Small intestine (tissue), 7 donors: ENCODE results near the gene OR52E1. TPM values are rescaled to one million over a fixed set of nuclear protein-coding genes. Genes with fewer than 3 reads are reported as not detected.

Experiments
- DNase-seq, 2 donors: peaks; one replicate each; pipeline versions ENCODE4 v3.0.0 to v3.0.0-alpha.2; 2013
- FAIRE-seq: peaks from 2 replicates; lab custom pipeline; 2012; peaks lifted over from hg19 to GRCh38; lab: Jason Lieb, UNC
- H3K27ac ChIP-seq, 3 donors: one replicate each; pipeline ENCODE4 v1.5.1; 2013; ENCODE audit warnings: low read length in 2 of 3, mild to moderate bottlenecking in 2 of 3, control low read depth in 1 of 3, inconsistent platforms in 1 of 3, low read depth in 1 of 3, moderate library complexity in 1 of 3
- H3K27me3 ChIP-seq, 3 donors: one replicate each; pipeline ENCODE4 v1.6.1; 2013; ENCODE audit warnings: low read length in 3 of 3, inconsistent platforms in 1 of 3; ENCODE audit not compliant: control insufficient read depth in 3 of 3, insufficient read depth in 3 of 3
- H3K36me3 ChIP-seq, 3 donors: one replicate each; pipeline ENCODE4 v1.6.1; 2013; ENCODE audit warnings: low read length in 3 of 3, inconsistent platforms in 1 of 3, low read depth in 1 of 3, mild to moderate bottlenecking in 1 of 3, moderate library complexity in 1 of 3; ENCODE audit not compliant: control insufficient read depth in 3 of 3, insufficient read depth in 2 of 3
- H3K4me1 ChIP-seq, 3 donors: one replicate each; pipeline ENCODE4 v1.6.1; 2013; ENCODE audit warnings: low read length in 2 of 3, inconsistent platforms in 1 of 3, low read depth in 1 of 3, mild to moderate bottlenecking in 1 of 3, moderate library complexity in 1 of 3; ENCODE audit not compliant: control insufficient read depth in 3 of 3, insufficient read depth in 2 of 3
- H3K4me3 ChIP-seq, 3 donors: one replicate each; pipeline ENCODE4 v1.5.1; 2013; ENCODE audit warnings: low read length in 3 of 3, control low read depth in 1 of 3, inconsistent platforms in 1 of 3, low read depth in 1 of 3, mild to moderate bottlenecking in 1 of 3, moderate library complexity in 1 of 3
- H3K9me3 ChIP-seq, 2 donors: one replicate each; pipeline ENCODE4 v1.6.1; 2013; ENCODE audit warnings: low read depth in 1 of 2, low read length in 1 of 2; ENCODE audit not compliant: control insufficient read depth in 2 of 2, insufficient read depth in 1 of 2
- WGBS, 3 donors: extraction: QIAGEN DNeasy Blood & Tissue Kit; methylation state at CpG; one replicate each; pipeline ENCODE4 v1.1.7; 2013; 5-methylcytosine and 5-hydroxymethylcytosine counted together
- polyA plus RNA-seq, 4 donors: library from polyadenylated mRNA; stranded (reverse) in 3 of 4; unstranded in 1 of 4; fragments of 200-250 nt in 3 of 4; fragments of 120-200 nt in 1 of 4; gene quantifications; one replicate each; pipeline versions ENCODE4 v1.2.1 to v1.2.3, GENCODE V29; 2013
- donor health status: healthy with polysubstance abuse.
- donor health status: control.
- donor health status: control.
- donor health status: Bipolar disorder and iron deficiency.
- donor health status: healthy.

OR52E1 gene
- polyA plus RNA-seq, 4 donors, result not detected

DNA sequence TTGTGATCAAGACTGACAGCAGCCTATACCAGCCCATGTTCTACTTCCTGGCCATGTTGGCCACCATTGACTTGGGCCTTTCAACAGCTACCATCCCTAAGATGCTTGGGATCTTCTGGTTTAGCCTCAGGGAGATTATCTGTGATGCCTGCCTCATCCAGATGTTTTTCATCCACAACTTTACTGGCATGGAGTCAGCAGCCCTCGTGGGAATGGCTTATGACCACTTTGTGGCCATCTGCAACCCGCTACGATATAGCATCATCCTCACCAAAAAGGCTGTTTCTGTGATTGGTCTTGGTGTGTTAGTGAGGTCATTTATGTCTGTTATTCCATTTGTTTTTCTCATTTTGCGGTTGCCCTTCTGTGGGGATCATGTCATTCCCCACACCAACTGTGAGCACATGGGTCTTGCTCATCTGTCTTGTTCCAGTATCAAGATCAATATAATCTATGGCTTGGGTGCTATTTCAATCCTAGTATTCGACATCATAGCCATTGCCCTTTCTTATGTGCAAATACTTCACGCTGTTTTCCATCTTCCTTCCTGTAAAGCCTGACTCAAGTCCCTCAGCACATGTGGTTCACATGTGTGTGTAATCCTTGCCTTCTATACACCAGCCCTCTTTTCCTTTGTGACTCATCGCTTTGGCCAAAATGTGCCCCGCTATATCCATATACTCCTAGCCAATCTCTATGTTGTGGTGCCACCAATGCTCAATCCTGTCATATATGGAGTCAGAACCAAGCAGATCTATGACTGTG is 23.6 kb downstream of the OR52E1 start:
- Histone ChIP-seq H3K36me3 (no peaks in the 10 kb centered on the region), H3K9me3 (no peaks in the 10 kb centered on the region), H3K4me3 (no peak overlapping the region), H3K27ac (no peak overlapping the region), H3K27me3 (no peaks in the 10 kb centered on the region), H3K4me1 (no peaks in the 10 kb centered on the region)
- WGBS, 3 donors, result 81 to 86% (median 81%) methylated on average over 8 of the region's 8 CpGs
- no peak for FAIRE-seq
- no peak for DNase-seq

DNA sequence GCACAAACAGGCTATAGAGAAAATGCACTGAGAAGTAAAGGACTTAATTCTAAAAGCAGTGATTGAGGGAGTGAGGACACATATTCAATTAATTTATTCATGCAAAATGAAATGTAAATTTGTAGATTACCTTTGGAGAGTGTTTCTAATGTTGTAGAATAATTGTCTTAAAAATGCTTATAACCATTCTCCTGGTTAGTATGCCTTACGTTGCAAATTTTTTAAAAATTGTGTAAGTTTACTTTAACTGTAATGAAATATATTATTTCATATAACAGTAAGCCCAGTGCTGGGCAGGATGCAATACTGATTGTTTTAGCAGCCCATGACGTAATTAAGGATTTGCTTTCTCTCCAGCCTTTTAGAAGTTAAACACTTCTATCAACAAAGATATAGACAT is 26.6 kb downstream of the OR52E1 start:
- Histone ChIP-seq H3K4me3 (no peak overlapping the region), H3K27me3 (no peaks in the 10 kb centered on the region), H3K4me1 (no peaks in the 10 kb centered on the region), H3K27ac (no peak overlapping the region), H3K36me3 (no peaks in the 10 kb centered on the region), H3K9me3 (no peaks in the 10 kb centered on the region)
- FAIRE-seq (no peak), DNase-seq (no peak)
- WGBS, 3 donors, result 69 to 77% (median 76%) methylated on average over 2 of the region's 2 CpGs

DNA sequence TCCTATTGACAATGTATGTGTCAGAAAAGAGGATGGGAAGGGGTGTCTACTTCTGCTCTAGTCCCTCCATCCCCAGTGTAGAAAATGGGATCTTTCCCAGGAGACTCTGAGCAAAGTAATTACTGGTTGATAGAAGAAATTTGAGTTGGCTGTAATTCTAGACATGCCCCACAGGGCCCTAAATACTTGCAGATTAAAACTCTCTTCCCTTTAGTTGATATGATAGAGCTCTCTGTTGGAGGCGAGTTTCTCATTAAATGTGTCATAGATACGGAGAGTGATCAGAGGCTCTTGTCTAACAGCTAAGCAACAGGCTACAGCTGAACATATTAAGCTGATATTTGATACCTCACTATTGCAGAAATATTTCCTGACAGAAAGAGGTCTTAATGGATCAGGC is 32.9 kb downstream of the OR52E1 start:
- no peaks in the 10 kb centered on the region for H3K36me3 ChIP-seq
- 59 to 64% (median 61%) methylated on average over 2 of the region's 2 CpGs for WGBS, 3 donors
- no peaks in the 10 kb centered on the region for H3K9me3 ChIP-seq
- FAIRE-seq, result no peak
- H3K27ac ChIP-seq, result no peak overlapping the region
- no peaks in the 10 kb centered on the region for H3K27me3 ChIP-seq
- no peak overlapping the region for H3K4me3 ChIP-seq
- no peaks in the 10 kb centered on the region for H3K4me1 ChIP-seq
- no peak for DNase-seq

DNA sequence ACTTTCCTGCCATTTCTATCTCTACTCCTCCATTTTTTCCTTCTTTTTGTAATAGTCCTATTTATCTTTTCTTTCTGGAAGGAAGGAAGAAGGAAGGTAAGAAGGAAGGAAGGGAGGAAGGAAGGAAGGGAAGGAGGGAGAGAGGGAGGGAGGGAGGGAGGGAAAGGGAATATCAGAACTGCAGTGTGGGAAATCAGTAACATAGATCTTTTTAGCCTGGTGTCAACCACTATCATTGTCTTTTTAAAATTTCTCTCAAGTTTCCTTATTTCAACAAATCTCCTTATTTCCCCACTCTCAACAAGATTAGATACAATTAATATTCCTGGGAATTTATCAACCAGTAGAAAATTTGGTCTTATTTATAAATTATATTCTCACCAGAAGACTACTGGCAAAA is 33.7 kb downstream of the OR52E1 start:
- H3K4me3 ChIP-seq, result no peak overlapping the region
- no peak overlapping the region for H3K27ac ChIP-seq
- H3K4me1 ChIP-seq, result no peaks in the 10 kb centered on the region
- no peaks in the 10 kb centered on the region for H3K36me3 ChIP-seq
- H3K9me3 ChIP-seq, result no peaks in the 10 kb centered on the region
- no peak for DNase-seq
- H3K27me3 ChIP-seq, result no peaks in the 10 kb centered on the region
- no peak for FAIRE-seq

DNA sequence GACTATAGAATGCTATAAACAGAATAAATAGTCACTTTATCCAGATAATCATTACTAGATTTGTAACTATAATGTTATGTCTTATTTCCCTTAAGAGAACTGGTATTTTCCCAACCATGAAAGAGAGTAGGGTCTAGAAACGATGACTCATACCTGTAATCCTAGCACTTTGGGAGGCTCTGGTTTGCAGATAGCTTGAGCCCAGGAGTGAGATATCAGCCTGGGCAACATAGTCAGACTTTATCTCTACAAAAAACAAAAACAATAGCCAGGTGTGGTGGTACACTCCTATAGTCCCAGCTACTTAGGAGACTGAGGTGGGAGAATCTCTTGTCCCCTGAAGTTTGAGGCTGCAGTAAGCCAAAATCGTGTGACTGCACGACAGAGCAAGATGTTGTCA is 37.9 kb downstream of the OR52E1 start:
- H3K9me3 ChIP-seq, result no peaks in the 10 kb centered on the region
- no peaks in the 10 kb centered on the region for H3K27me3 ChIP-seq
- H3K36me3 ChIP-seq, result no peaks in the 10 kb centered on the region
- FAIRE-seq, result no peak
- H3K4me1 ChIP-seq, result no peaks in the 10 kb centered on the region
- DNase-seq, result no peak
- 33 to 62% (median 36%) methylated on average over 3 of the region's 3 CpGs for WGBS, 3 donors
- no peak overlapping the region for H3K27ac ChIP-seq
- H3K4me3 ChIP-seq, result no peak overlapping the region

GRCh38 chr11:5115339-5115738 is 46.0 kb downstream of the OR52E1 start:
- H3K36me3 ChIP-seq, result no peaks in the 10 kb centered on the region
- no peaks in the 10 kb centered on the region for H3K27me3 ChIP-seq
- DNase-seq, result no peak
- H3K9me3 ChIP-seq, result no peaks in the 10 kb centered on the region
- no peak for FAIRE-seq
- H3K27ac ChIP-seq, result no peak overlapping the region
- no peaks in the 10 kb centered on the region for H3K4me1 ChIP-seq
- WGBS, 3 donors, result 62 to 79% (median 62%) methylated on average over 3 of the region's 3 CpGs
- H3K4me3 ChIP-seq, result no peak overlapping the region

- Histone ChIP-seq H3K4me1 (no peaks in the 10 kb centered on the region), H3K27me3 (no peaks in the 10 kb centered on the region), H3K4me3 (no peak overlapping the region), H3K27ac (no peak overlapping the region), H3K9me3 (no peaks in the 10 kb centered on the region), H3K36me3 (no peaks in the 10 kb centered on the region)
- FAIRE-seq, result no peak
- no peak for DNase-seq
Observed at GRCh38 chr11:5117588-5117987, 48.2 kb downstream of the OR52E1 start.

GRCh38 chr11:5118893-5119292 is 49.5 kb downstream of the OR52E1 start:
- Histone ChIP-seq H3K4me1 (no peaks in the 10 kb centered on the region), H3K27me3 (no peaks in the 10 kb centered on the region), H3K27ac (no peak overlapping the region), H3K36me3 (no peaks in the 10 kb centered on the region), H3K9me3 (no peaks in the 10 kb centered on the region), H3K4me3 (no peak overlapping the region)
- FAIRE-seq, result no peak
- DNase-seq, result no peak
- 13 to 74% (median 32%) methylated on average over 1 of the region's 1 CpG for WGBS, 3 donors
